Activated T-cell treated with anti-CD3 and anti-CD28 coated beads, Interleukin-2, amount 50 U/mL, for 72 hours (primary cell): ENCODE results near the gene UBE2O. TPM values are rescaled to one million over a fixed set of nuclear protein-coding genes. Genes with fewer than 3 reads are reported as not detected.

Experiments used
- ATAC-seq, 2 donors: fragments of 150-1000 bp; cut with Tn5 transposase; replicated peaks in 1 of 2; 2 replicates each; pipeline ENCODE4 v1.10.0; 2021; ENCODE audit warnings: moderate library complexity in 2 of 2, mild to moderate bottlenecking in 1 of 2
- DNase-seq, 2 donors: peaks; one replicate each; pipeline ENCODE4 v3.0.0; 2021 to 2022; ENCODE audit warnings: mixed read lengths in 1 of 2
- H3K27ac Mint-ChIP-seq: one replicate; pipeline ENCODE4 v1.8.0; 2022; ENCODE audit warnings: mild to moderate bottlenecking, moderate library complexity, mixed read lengths
- H3K27me3 Mint-ChIP-seq: one replicate; pipeline ENCODE4 v1.8.0; 2022; ENCODE audit warnings: low read depth, mixed read lengths
- H3K36me3 Mint-ChIP-seq, 2 donors: one replicate each; pipeline ENCODE4 v1.8.0; 2022; ENCODE audit warnings: mixed read lengths in 2 of 2, mild to moderate bottlenecking in 1 of 2; ENCODE audit not compliant: insufficient read depth in 2 of 2
- H3K4me1 Mint-ChIP-seq: one replicate; pipeline ENCODE4 v1.8.0; 2022; ENCODE audit warnings: low read depth, mixed read lengths
- H3K4me3 Mint-ChIP-seq, 2 donors: one replicate each; pipeline ENCODE4 v1.8.0; 2022; ENCODE audit warnings: mild to moderate bottlenecking in 2 of 2, mixed read lengths in 2 of 2, moderate library complexity in 2 of 2
- H3K9me3 Mint-ChIP-seq, 2 donors: one replicate each; pipeline ENCODE4 v1.8.0; 2022; ENCODE audit warnings: mixed read lengths in 2 of 2
- total RNA-seq, 2 donors: library from RNA; stranded (reverse); gene quantifications; one replicate each; pipeline ENCODE4 v1.2.3, GENCODE V29; 2022

Gene UBE2O
- total RNA-seq, 2 donors from 2014 or later, result 21.5 to 22.8 TPM

DNA sequence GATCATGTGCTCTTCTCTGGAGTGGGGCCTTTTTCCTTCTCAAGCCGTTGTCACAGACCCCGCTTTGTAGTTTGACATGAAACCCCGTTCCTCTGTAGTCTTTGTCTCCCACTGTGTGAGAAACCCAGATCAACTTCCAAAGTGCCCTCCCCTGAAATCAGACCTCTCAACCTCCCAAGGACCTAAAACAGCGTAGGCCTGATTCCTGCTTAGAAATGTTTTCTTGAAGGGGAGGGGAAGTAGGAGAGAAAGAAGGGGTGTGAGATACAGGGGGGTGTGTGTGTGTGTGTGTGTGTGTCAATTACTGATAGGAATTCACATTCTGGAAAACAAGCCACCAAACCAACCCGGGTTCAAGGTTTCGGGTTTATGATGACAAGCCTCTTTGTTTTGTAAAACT lies 1.4 kb downstream of the UBE2O start:
- Mint-ChIP-seq H3K4me3 (peak overlapping the region; percentile 90 to 95), H3K4me1 (peaks cover 57% of the 10 kb centered on the region), H3K27me3 (no peaks in the 10 kb centered on the region), H3K36me3 (no peaks in the 10 kb centered on the region), H3K27ac (no peak overlapping the region), H3K9me3 (no peaks in the 10 kb centered on the region)
- no peak for ATAC-seq
- DNase-seq, result no peak

DNA sequence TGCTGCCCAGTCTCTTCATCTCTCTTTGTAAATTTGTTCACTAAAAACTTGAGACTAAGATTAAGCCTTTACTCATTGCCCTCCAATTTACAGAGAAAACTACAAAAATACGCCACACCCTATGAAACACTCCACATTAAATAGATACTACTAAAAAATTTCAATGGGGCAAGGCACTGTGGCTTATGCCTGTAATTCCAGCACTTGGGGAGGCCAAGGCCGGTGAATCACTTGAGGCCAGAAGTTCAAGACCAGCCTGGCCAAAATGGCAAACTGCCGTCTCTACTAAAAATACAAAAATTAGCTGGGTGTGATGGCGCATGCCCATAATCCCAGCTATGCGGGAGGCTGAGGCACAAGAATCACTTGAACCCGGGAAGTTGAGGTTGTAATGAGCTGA lies 3.8 kb downstream of the UBE2O start:
- Mint-ChIP-seq H3K27ac (no peak overlapping the region), H3K27me3 (no peaks in the 10 kb centered on the region), H3K4me3 (no peak overlapping the region), H3K4me1 (peaks cover 80% of the 10 kb centered on the region), H3K9me3 (no peaks in the 10 kb centered on the region), H3K36me3 (no peaks in the 10 kb centered on the region)
- DNase-seq, result no peak
- no peak for ATAC-seq

DNA sequence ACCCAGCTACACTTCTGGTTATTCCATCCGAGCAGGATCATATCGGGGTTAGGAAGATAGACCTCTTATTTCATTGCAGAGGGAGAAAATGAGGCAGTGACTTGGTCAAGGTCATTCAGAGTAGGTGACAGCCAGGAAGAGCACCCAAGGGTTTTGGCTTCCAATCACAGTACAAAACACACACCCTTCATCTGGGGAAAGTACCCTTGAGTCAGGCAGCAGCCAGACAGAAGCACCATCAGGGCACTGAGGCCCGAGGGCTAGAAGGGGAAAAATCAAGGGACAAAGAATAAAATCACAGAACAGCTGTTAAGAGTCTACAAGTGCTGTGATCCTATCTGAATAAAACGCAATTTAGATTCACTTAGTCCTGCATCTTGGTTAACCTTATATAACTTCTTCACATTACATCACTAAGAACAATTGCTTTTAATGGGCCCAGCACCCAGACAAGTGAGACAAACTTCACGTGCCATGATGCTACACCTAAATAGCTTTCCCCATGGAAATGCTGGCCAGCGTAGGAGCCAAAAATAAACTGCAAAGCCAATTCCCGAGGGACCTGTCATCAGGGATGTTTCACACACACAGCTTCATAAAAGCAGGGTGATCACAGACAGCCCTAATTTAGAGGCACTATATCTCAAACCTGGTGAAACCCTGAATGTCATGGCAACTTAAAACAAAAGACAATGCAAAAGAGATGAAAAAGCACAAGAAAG lies 4.9 kb downstream of the UBE2O start:
- Mint-ChIP-seq H3K9me3 (no peaks in the 10 kb centered on the region), H3K27ac (peak overlapping the region; percentile 11), H3K4me3 (peak overlapping the region; percentile 49 to 53), H3K36me3 (peaks cover 0 to 2% of the 10 kb centered on the region in 2 donors), H3K4me1 (peaks cover 87% of the 10 kb centered on the region), H3K27me3 (no peaks in the 10 kb centered on the region)
- DNase-seq (peak; percentile 16 to 41), ATAC-seq (peak; percentile 42 to 54)

DNA sequence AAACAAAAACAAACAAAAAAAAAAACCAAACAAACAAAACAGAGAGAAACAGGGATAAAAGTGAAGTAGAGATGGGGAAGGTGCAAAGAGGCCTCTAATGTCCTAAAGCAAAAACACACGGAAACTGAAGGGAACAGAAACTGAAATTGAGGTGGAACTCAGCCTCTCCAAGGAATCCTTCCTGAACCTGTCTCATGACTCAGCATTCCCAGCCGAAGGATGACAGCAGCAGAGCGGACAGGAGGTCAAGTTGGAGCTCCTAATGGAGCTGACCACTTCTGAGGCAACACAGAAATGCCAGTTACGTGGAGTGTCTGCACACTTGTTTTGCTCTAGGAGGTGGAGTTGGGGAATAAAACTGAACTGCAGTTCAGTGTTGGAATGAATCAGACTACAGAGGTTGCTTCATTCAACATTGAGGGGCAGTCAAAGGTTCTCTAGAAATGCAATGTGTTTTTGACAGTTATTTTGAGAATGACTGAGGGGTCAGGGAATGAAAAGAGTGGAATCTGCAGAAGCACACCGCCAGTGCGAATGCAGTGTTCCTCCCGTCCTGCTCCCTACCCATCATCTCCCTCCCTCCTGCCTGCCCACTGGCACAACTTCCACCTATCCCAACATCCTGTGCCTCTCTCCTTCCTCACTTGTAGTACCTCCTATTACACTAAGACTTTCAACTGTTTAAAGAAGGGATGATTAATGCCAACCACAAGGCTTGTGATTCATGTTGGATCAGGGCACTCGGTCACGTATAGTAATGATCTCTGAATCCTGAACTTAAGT lies 6.3 kb downstream of the UBE2O start:
- H3K4me1 Mint-ChIP-seq, result peaks cover 95% of the 10 kb centered on the region
- ATAC-seq (peak; percentile 78 to 83), DNase-seq (no peak)
- H3K36me3 Mint-ChIP-seq, result peaks cover 0 to 5% of the 10 kb centered on the region in 2 donors
- peak overlapping the region; percentile 49 to 81 for H3K4me3 Mint-ChIP-seq
- H3K9me3 Mint-ChIP-seq, result no peaks in the 10 kb centered on the region
- no peaks in the 10 kb centered on the region for H3K27me3 Mint-ChIP-seq
- peak overlapping the region; percentile 88 for H3K27ac Mint-ChIP-seq

DNA sequence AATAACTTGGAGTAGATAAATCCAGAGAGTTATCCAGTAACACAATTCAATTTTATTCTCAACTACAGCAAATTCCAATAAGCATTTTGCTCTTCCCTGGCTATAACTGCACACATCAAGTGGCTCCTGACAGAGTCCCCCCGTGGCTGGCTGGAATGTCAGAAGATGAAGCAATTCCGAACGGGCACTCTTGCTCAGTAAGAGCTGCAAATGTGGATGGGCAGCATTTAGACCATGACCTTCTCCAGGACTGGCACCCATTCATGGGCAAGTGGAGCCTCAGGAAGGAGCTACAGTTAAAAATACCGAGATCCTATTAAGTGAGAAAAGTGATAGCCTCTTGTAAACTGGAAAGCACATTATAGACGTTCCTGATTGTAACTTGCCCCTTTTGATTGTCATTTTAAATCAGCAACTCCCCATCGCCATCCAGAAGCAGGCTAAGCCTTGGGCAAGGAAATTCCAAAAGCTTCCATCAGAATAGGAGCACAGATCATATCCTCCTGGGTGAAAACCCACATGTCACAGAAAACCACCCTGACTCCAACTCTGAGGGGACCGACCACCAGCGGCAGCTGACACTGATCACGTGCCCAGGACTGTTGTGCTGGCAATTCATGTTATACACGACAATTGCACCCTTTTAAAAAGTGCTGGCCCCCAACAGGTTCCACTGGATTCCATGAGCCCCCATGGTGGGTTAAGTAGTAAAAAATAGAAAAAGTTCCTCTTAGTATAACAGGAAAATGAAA lies 7.1 kb downstream of the UBE2O start:
- H3K4me3 Mint-ChIP-seq, result peak overlapping the region in 1 of 2 donors; percentile 81
- ATAC-seq, result no peak
- no peaks in the 10 kb centered on the region for H3K27me3 Mint-ChIP-seq
- H3K36me3 Mint-ChIP-seq, result peaks cover 0 to 5% of the 10 kb centered on the region in 2 donors
- H3K27ac Mint-ChIP-seq, result peak overlapping the region; percentile 88
- no peak for DNase-seq
- peaks cover 92% of the 10 kb centered on the region for H3K4me1 Mint-ChIP-seq
- H3K9me3 Mint-ChIP-seq, result no peaks in the 10 kb centered on the region

DNA sequence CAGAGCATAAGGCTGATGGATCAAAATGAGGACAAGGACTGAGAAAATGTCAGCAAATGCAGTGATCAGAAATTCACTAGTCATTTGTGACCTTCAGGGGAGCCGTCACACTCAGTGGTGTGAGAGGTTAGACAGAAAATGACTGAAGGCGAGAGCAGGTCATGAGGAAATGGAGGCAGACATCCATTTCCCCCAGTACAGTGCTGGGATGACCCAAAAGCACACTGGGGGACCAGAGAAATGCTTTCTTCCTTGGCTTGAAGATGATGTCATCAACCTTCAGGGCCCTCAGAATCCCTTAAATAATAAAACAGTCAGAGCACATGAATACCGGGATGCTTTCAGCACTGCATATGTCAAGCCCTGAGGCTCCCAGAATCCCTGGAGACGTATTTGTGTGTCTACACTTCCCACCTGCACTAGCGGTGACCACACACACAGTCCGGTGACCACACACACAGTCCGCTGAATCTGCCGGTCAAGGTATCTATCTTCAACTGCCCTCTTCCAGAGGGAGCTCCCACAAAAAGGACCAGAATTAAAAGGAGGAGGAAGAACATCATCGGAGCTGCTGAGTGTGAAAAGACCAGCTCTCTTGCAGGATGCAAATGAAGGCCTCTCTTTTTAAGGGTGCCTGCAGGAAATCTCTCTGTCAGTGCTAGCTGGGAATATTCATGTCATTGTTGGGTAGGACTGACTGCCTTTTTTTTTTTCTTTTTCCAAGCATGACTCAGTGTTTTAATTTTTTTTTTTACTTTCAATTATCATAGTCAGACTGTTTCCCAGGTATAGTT lies 8.2 kb downstream of the UBE2O start:
- Mint-ChIP-seq H3K36me3 (peaks cover 0 to 5% of the 10 kb centered on the region in 2 donors), H3K27ac (no peak overlapping the region), H3K4me3 (peak overlapping the region in 1 of 2 donors; percentile 34), H3K9me3 (no peaks in the 10 kb centered on the region), H3K27me3 (no peaks in the 10 kb centered on the region), H3K4me1 (peaks cover 85% of the 10 kb centered on the region)
- ATAC-seq (peak; percentile 28 to 38), DNase-seq (no peak)

DNA sequence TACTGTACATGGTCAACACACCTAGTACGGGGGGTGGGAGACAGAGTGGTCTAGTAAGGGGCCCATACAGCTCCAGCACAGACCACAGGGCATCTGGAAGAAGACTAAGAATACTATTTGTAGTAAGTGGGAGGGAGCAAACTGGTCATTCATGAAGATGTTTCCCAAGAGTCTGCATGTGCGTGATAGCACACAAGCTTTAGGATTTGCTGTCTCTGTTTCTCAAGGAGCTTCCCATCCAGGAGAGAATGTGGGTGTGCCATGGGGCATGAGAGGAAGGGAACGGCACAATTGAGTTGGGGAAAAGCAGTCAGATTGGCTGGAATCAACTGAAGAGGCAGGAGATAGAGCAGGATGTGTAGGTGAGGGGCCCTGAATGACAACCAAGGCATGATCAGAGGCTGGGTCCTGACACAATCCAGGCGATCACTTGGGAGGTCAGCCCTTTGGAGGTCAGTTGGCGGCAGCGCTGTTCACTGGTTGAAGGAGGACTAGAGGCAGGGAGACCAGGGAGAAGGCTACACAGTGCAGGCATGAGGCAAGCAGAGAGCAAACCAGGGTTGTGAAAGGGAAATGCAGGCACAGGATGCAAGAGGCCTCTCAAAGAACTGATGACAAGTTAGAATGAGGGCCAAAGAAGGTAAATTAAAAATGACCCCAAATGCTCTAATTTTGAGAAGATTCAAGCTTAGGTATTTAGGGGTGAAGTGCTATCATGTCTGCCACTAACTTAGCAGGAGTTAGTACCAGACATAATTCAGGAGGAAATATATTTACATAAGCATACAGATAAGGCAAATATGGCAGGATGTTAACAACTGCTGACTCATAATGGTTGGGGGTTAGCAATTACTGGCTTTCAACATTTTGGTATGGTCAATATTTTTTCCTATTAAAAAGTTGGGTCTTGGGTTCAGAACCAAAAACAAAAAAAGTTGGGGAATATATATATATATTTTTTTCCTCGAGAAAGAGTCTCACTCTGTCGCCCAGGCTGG lies 10.3 kb downstream of the UBE2O start:
- H3K27ac Mint-ChIP-seq, result no peak overlapping the region
- peaks cover 68% of the 10 kb centered on the region for H3K4me1 Mint-ChIP-seq
- no peaks in the 10 kb centered on the region for H3K9me3 Mint-ChIP-seq
- peaks cover 0 to 5% of the 10 kb centered on the region in 2 donors for H3K36me3 Mint-ChIP-seq
- no peak for DNase-seq
- no peak for ATAC-seq
- H3K4me3 Mint-ChIP-seq, result peak overlapping the region in 1 of 2 donors; percentile 7
- H3K27me3 Mint-ChIP-seq, result no peaks in the 10 kb centered on the region

DNA sequence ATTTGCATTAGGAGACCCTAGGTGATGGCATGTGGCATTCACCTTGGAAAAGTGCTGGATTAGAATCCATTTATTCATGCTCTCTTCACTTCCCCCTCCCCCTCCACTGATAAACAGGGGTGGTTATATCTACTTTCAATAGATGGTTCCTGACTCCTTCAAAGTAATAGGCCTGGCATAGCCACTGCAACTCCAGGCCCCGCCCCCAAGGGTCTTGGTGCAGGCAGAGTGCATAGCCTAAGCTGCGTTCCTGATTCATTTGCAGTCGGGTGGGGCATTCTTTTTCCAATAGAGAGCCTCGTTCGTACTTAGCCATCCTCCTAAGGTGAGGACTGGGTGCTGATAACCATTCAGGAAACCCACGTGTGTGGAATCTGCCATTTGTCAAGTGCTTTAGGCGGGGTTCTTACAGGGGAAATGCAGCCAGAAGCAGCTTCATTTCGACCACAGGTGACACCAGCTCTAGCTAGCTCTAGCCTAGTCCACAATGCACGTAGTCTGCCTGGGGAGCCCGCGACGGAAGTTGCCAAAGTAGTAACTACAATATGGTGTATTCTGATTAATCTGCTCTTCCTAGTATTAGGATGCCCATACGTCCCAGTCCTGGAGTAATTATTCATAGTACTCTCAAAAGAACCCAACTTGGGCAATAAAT lies 11.1 kb downstream of the UBE2O start:
- no peak overlapping the region for H3K4me3 Mint-ChIP-seq
- H3K4me1 Mint-ChIP-seq, result peaks cover 60% of the 10 kb centered on the region
- H3K9me3 Mint-ChIP-seq, result no peaks in the 10 kb centered on the region
- peaks cover 0 to 5% of the 10 kb centered on the region in 2 donors for H3K36me3 Mint-ChIP-seq
- no peaks in the 10 kb centered on the region for H3K27me3 Mint-ChIP-seq
- ATAC-seq (no peak), DNase-seq (no peak)
- no peak overlapping the region for H3K27ac Mint-ChIP-seq

DNA sequence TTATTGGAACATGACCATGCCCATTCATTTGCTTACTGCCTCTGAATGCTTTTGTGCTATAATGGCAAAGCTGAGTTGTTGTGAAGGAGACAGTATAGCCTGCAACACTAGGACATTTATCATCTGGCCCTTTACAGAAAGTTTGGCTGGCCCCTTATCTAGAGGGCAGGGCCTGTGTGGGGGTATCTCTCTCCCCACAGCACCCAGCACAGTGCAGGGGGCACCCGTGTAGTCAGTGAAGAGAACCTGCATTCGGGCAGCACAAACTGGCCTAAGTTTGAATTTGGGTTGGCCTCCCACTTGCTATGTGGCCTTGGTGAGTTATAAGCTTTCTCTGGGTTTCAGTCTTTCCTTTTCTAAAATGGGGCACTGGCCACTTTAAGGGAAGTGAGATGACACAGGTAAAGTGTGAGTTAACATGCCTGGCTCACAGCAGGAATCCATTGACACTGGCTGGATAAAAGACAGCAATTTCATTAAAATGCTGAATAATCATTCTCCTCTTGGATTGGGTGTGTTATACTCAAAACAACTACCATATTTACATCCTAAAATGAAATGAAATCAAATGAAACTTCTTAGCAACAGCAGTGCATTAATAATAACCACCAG lies 12.1 kb downstream of the UBE2O start:
- H3K4me3 Mint-ChIP-seq, result no peak overlapping the region
- no peak overlapping the region for H3K27ac Mint-ChIP-seq
- H3K4me1 Mint-ChIP-seq, result peaks cover 50% of the 10 kb centered on the region
- DNase-seq (no peak), ATAC-seq (no peak)
- no peaks in the 10 kb centered on the region for H3K9me3 Mint-ChIP-seq
- H3K36me3 Mint-ChIP-seq, result peaks cover 0 to 5% of the 10 kb centered on the region in 2 donors
- H3K27me3 Mint-ChIP-seq, result no peaks in the 10 kb centered on the region

DNA sequence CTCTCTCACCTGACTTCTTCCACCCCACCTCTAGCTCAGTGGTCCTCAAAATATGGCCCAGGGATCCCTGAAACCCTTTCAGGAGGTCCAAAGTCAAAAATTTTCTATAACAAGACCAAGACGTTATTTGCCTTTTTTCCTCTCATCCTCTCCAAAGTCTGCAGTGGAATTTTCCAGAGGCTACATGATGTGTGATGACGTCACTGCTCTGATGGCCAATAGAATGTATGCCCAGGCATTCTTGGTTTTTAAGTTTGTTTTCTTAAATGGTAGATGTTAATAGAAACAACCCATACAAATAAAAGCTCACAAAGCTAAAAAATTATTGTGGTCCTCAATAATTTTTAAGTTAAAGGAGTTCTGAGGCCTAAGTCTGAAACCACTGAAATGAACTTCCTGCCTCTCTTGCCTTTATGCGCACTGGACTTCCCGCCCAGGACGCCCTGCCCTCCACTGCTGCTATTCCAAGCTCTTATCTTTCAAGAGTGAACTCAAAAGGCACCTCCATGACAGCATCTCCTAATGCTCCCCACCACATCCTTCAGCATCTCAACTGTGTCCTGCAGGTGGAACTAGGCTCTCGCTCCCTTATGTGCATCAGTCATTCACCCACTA lies 13.5 kb downstream of the UBE2O start:
- H3K9me3 Mint-ChIP-seq, result no peaks in the 10 kb centered on the region
- H3K36me3 Mint-ChIP-seq, result peaks cover 0 to 5% of the 10 kb centered on the region in 2 donors
- DNase-seq (no peak), ATAC-seq (no peak)
- H3K4me1 Mint-ChIP-seq, result peaks cover 36% of the 10 kb centered on the region
- H3K4me3 Mint-ChIP-seq, result no peak overlapping the region
- no peak overlapping the region for H3K27ac Mint-ChIP-seq
- no peaks in the 10 kb centered on the region for H3K27me3 Mint-ChIP-seq

DNA sequence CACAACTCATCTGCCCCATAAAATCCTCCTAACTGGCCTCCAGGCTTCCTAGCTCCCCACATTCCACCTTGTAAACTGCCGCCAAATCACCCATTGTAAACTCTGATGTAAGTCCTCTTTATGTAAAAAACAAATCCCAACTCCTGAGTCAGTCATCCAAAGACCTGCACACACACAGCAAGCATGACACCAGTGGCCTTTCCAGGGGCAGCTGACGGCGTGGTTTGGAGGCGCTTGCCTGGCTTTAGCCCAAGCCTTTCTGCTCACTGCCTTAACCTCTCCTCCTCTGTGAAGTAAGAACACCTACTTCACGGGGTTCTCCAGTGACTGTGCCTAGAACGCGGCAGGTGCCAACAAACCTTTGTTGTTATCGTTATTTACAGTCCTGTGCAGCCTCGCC lies 14.0 kb downstream of the UBE2O start:
- Mint-ChIP-seq H3K27ac (no peak overlapping the region), H3K36me3 (peaks cover 0 to 5% of the 10 kb centered on the region in 2 donors), H3K27me3 (no peaks in the 10 kb centered on the region), H3K4me3 (no peak overlapping the region), H3K4me1 (peaks cover 31% of the 10 kb centered on the region), H3K9me3 (no peaks in the 10 kb centered on the region)
- ATAC-seq (no peak), DNase-seq (no peak)
